ENCODE results near the gene C1QTNF2. TPM values are rescaled to one million over a fixed set of nuclear protein-coding genes. Genes with fewer than 3 reads are reported as not detected.

The C1QTNF2 gene
- total and polyA plus RNA-seq, 2 of the 4 experiments (the other 2 are of a cell fraction), result 0.72 to 1.2 TPM

GRCh38 chr5:160379511-160379910 is 9.1 kb upstream of the C1QTNF2 start:
- H3K9ac ChIP-seq (ENCODE audit: low read depth, low read length), result no peak overlapping the region
- DNase-seq (no peak), ATAC-seq (ENCODE audit: low read depth) (no peak)
- CTCF ChIA-PET, result interaction anchor here (1.4 kb wide), 1 partner anchor 11 kb away, joined by 5 read pairs; no protein-coding TSS in a partner anchor
- in situ Hi-C loops (cut with MboI; ENCODE audit: low sequenced_read_pairs) (no loop called here), intact Hi-C loops (cut with micrococcal nuclease) (no loop called here), dilution Hi-C loops (cut with HindIII; ENCODE audit: low sequenced_read_pairs, unreplicated experiment) (no loop called here)
- no peak overlapping the region for H2AFZ ChIP-seq (replicated peaks; ENCODE audit: low read length, poor library complexity)
- BruUV-seq (replicated peaks), result no TSS peak
- H2AK5ac ChIP-seq (ENCODE audit: low read depth, low read length), result no peak overlapping the region
- no peak overlapping the region for H3K18ac ChIP-seq (ENCODE audit: low read depth, low read length)
- H3K23ac ChIP-seq (ENCODE audit: low read depth, low read length), result no peak overlapping the region
- no peak overlapping the region for H4K91ac ChIP-seq (ENCODE audit: insufficient read depth, low read depth, low read length)
- H3K14ac ChIP-seq (replicated peaks; ENCODE audit: low read depth, low read length), result no peak overlapping the region
- no peak for TF ChIP-seq MXI1 (IDR thresholded peaks at IDR 0.05; ENCODE audit: borderline replicate concordance, low read depth, low read length)
- TF ChIP-seq CHD1 (IDR thresholded peaks at IDR 0.05; ENCODE audit: low read depth, low read length), result no peak
- no peak overlapping the region for H3K56ac ChIP-seq (ENCODE audit: extremely low read depth, insufficient read depth, low read length)
- H3K4me1 ChIP-seq (ENCODE audit: control insufficient read depth, insufficient read depth, low read length), result no peaks in the 10 kb centered on the region
- no peak overlapping the region for H3K27ac ChIP-seq (ENCODE audit: insufficient read depth, low read length)
- H3K79me1 ChIP-seq (ENCODE audit: low read depth in 1 of 2, low read length in 2 of 2), result no peaks in the 10 kb centered on the region
- H2BK20ac ChIP-seq (ENCODE audit: low read depth, low read length), result no peak overlapping the region
- no peak overlapping the region for H3K4me3 ChIP-seq (ENCODE audit: insufficient read depth, low read depth, low read length)
- H2BK120ac ChIP-seq (ENCODE audit: low read depth, low read length), result no peak overlapping the region
- no peaks in the 10 kb centered on the region for H4K20me1 ChIP-seq (ENCODE audit: insufficient read depth, low read length)
- H2AK9ac ChIP-seq (replicated peaks; ENCODE audit: low read depth, low read length, poor library complexity), result no peak overlapping the region
- no peak overlapping the region for H4K8ac ChIP-seq (ENCODE audit: low read depth in 2 of 2, low read length in 2 of 2)
- H3K36me3 ChIP-seq (ENCODE audit: control insufficient read depth, insufficient read depth, low read length), result no peaks in the 10 kb centered on the region
- 40% methylated on average over 1 of the region's 4 CpGs; no CpG with 5 or more reads in 1 of the 2 experiments for WGBS, 2 experiments (ENCODE audit: extremely low coverage in 2 of 2, insufficient read length in 1 of 2)
- no peak overlapping the region for H2BK15ac ChIP-seq (ENCODE audit: low read depth, low read length)
- no peak overlapping the region for H4K5ac ChIP-seq (ENCODE audit: low read depth, low read length)
- POLR2A ChIA-PET (ENCODE audit: unreplicated experiment), result no interaction called here
- H3K4ac ChIP-seq (ENCODE audit: low read depth, low read length), result no peak overlapping the region
- no peak overlapping the region for H2BK5ac ChIP-seq (ENCODE audit: low read depth, low read length, poor library complexity, severe bottlenecking)
- H3K9me1 ChIP-seq (ENCODE audit: insufficient read depth, low read length), result peaks cover 3% of the 10 kb centered on the region; the same call in 1 of the 2 replicates
- H3K9me3 ChIP-seq (ENCODE audit: control insufficient read depth, insufficient read depth, low read length), result no peaks in the 10 kb centered on the region
- no peak overlapping the region for H3K4me2 ChIP-seq (ENCODE audit: low read depth, low read length)
- H3K27me3 ChIP-seq (ENCODE audit: control insufficient read depth, insufficient read depth, low read length), result peaks cover 5% of the 10 kb centered on the region
